HepG2 (cell line): ENCODE measurements around the gene DLEC1. TPM values are rescaled to one million over a fixed set of nuclear protein-coding genes. Genes with fewer than 3 reads are reported as not detected.

Experiments used
- CBX5 ChIP-seq: sonication (generic); formaldehyde crosslinking; IDR thresholded peaks from 2 replicates; pipeline ENCODE4 v1.4.0; 2020; ENCODE audit warnings: missing genetic modification reagents, borderline replicate concordance
- CCDC6 ChIP-seq: sonication (generic); formaldehyde crosslinking; IDR thresholded peaks from 2 replicates; pipeline ENCODE4 v1.8.1; 2022; ENCODE audit warnings: mild to moderate bottlenecking, missing genetic modification reagents, moderate library complexity
- GATAD2A ChIP-seq: IDR thresholded peaks from 2 replicates; pipeline ENCODE4 v1.6.1; 2016
- GTF2F1 ChIP-seq: fragments of 150-350 bp; IDR thresholded peaks from 2 replicates; pipeline ENCODE4 v1.6.1; 2014; ENCODE audit warnings: low read length
- HNRNPK ChIP-seq: fragments of 200-400 bp; formaldehyde crosslinking; IDR thresholded peaks from 2 replicates; pipeline ENCODE4 v1.6.1; 2018; ENCODE audit warnings: low read length, low read depth, moderate library complexity, mild to moderate bottlenecking; ENCODE audit not compliant: poor library complexity, severe bottlenecking
- KLF11 ChIP-seq: IDR thresholded peaks from 2 replicates; pipeline ENCODE4 v1.6.1; 2016; ENCODE audit warnings: missing compliant biosample characterization
- RBM39 ChIP-seq: fragments of 200-400 bp; formaldehyde crosslinking; IDR thresholded peaks from one replicate; pipeline ENCODE4 v1.6.1; 2018; ENCODE audit warnings: antibody characterized with exemption, mild to moderate bottlenecking, low read depth, low read length; ENCODE audit not compliant: poor library complexity, severe bottlenecking
- RNF2 ChIP-seq: fragments of 450-650 bp; conservative IDR thresholded peaks from 2 replicates; pipeline ENCODE4 v1.6.1; 2016; ENCODE audit warnings: low read depth
- RXRA ChIP-seq: sonication (generic); formaldehyde crosslinking; IDR thresholded peaks from 2 replicates; pipeline ENCODE4 v1.5.1; 2020; ENCODE audit warnings: missing genetic modification reagents
- TBP ChIP-seq: sonication (generic); formaldehyde crosslinking; IDR thresholded peaks from 2 replicates; pipeline ENCODE4 v1.5.0; 2020; ENCODE audit warnings: missing genetic modification reagents
- TEAD3 ChIP-seq: optimal IDR thresholded peaks from 2 replicates; pipeline ENCODE3; 2016; ENCODE audit warnings: borderline replicate concordance
- U2AF2 ChIP-seq: fragments of 200-400 bp; formaldehyde crosslinking; IDR thresholded peaks from 2 replicates; pipeline ENCODE4 v1.6.1; 2017; ENCODE audit warnings: low read depth, mild to moderate bottlenecking, low read length
- ZFAT ChIP-seq: sonication (generic); formaldehyde crosslinking; conservative IDR thresholded peaks from 2 replicates; pipeline ENCODE4 v1.8.1; 2023; ENCODE audit warnings: missing genetic modification reagents, inconsistent platforms
- ZMYM3 ChIP-seq: sonication (generic); formaldehyde crosslinking; IDR thresholded peaks from 2 replicates; pipeline ENCODE4 v1.5.1; 2020; ENCODE audit warnings: mild to moderate bottlenecking, missing genetic modification reagents
- ZNF264 ChIP-seq: sonication (generic); formaldehyde crosslinking; IDR thresholded peaks from 2 replicates; pipeline ENCODE4 v1.4.0; 2020; ENCODE audit warnings: missing genetic modification reagents
- ZNF329 ChIP-seq: sonication (generic); formaldehyde crosslinking; IDR thresholded peaks from 2 replicates; pipeline ENCODE4 v1.9.0; 2021; ENCODE audit warnings: low read depth, mild to moderate bottlenecking, missing genetic modification reagents
- ZNF430 ChIP-seq: sonication (generic); formaldehyde crosslinking; IDR thresholded peaks from 2 replicates; pipeline ENCODE4 v1.9.0; 2021; ENCODE audit warnings: mild to moderate bottlenecking, missing genetic modification reagents
- ZNF468 ChIP-seq: sonication (generic); formaldehyde crosslinking; IDR thresholded peaks from 2 replicates; pipeline ENCODE4 v1.8.0; 2022; ENCODE audit warnings: mild to moderate bottlenecking, moderate library complexity, missing genetic modification reagents
- ZNF644 ChIP-seq: IDR thresholded peaks from 2 replicates; pipeline ENCODE4 v1.6.1; 2016; ENCODE audit warnings: low read depth
- polyA plus RNA-seq, 8 experiments: library from polyadenylated mRNA; depleted of rRNA in 3 of 8; stranded (reverse) in 7 of 8; unstranded in 1 of 8; fragments of >200 nt; fragmentation: Illumina TruSeq in 4 of 8; extraction: Trizol in 4 of 8; gene quantifications; 2 replicates each; pipeline versions ENCODE4 v1.2.1 to v1.2.3, GENCODE V29; 2011 to 2016; ENCODE audit warnings: low read depth in 4 of 8, missing spikeins in 1 of 8, mixed read lengths in 1 of 8; ENCODE audit not compliant: insufficient read depth in 1 of 8
- total RNA-seq, 5 experiments: library from RNA; depleted of rRNA; stranded (reverse); fragments of >200 nt; fragmentation: Illumina TruSeq; extraction: Trizol; gene quantifications; 2 replicates each; pipeline ENCODE4 v1.2.3, GENCODE V29; 2016; ENCODE audit warnings: low read depth in 1 of 5
- TF ChIP-seq, protein P1 (sequence below): sonication (generic); formaldehyde crosslinking; IDR thresholded peaks from 2 replicates; pipeline ENCODE4 v1.9.0; 2021; ENCODE audit warnings: missing genetic modification reagents, borderline replicate concordance
- TF ChIP-seq, protein P2 (sequence below): sonication (generic); formaldehyde crosslinking; conservative IDR thresholded peaks from 2 replicates; pipeline ENCODE4 v1.8.0; 2022; ENCODE audit warnings: missing genetic modification reagents
- TF ChIP-seq, protein P3 (sequence below): sonication (generic); formaldehyde crosslinking; IDR thresholded peaks from 2 replicates; pipeline ENCODE4 v1.4.0; 2020; ENCODE audit warnings: missing genetic modification reagents, borderline replicate concordance
- TF ChIP-seq, protein P4 (sequence below): sonication (generic); formaldehyde crosslinking; IDR thresholded peaks from 2 replicates; pipeline ENCODE4 v1.4.0; 2020; ENCODE audit warnings: mild to moderate bottlenecking, missing genetic modification reagents

DLEC1 gene
- total and polyA plus RNA-seq, 2 of the 13 experiments (the other 11 are each of a cell fraction or from before 2014, with no cell fraction given) = 0.09 TPM; not detected in 1

DNA sequence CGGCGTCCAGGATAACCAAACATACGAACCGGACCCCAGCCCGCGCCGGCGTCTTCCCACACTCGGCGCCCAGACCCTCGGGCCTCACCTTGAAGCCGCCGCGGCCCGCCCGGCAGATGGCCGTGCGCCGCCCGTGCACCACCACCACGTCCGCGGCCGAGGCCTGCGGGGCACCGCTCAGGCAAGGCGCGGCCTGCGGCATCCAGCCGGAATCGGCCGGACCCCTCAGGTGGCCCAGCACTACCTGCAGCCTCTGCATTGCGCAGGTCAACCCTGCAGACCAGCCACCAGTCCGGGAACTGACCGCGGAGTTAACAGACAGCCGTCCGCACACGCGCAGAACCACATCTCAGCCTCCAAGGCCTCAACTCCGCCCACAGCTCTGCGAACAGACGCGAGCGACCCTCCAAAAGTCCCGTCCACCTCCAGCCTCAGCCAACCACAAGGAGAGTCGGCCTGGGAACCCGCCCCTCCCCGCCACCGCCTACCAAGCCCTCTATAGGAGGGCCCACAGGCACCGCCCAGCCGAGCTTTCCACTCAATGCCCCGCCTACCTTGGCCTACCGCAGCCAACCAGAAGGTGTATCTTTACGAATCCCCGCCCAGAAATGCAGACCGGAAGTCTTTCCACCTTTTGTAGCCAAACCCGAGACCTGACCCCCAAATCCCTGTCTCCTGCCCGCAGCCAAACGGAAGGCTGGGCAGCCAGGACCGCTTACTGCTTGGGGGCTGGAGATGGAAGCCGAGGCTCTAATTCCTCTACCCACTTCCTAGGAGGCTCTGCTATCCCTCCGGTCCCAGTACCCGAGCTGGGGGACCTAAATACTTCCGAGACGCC lies 98.0 kb downstream of the DLEC1 start, which contains the start of gene ACAA1 (continued):
- TF ChIP-seq, protein P1, sequence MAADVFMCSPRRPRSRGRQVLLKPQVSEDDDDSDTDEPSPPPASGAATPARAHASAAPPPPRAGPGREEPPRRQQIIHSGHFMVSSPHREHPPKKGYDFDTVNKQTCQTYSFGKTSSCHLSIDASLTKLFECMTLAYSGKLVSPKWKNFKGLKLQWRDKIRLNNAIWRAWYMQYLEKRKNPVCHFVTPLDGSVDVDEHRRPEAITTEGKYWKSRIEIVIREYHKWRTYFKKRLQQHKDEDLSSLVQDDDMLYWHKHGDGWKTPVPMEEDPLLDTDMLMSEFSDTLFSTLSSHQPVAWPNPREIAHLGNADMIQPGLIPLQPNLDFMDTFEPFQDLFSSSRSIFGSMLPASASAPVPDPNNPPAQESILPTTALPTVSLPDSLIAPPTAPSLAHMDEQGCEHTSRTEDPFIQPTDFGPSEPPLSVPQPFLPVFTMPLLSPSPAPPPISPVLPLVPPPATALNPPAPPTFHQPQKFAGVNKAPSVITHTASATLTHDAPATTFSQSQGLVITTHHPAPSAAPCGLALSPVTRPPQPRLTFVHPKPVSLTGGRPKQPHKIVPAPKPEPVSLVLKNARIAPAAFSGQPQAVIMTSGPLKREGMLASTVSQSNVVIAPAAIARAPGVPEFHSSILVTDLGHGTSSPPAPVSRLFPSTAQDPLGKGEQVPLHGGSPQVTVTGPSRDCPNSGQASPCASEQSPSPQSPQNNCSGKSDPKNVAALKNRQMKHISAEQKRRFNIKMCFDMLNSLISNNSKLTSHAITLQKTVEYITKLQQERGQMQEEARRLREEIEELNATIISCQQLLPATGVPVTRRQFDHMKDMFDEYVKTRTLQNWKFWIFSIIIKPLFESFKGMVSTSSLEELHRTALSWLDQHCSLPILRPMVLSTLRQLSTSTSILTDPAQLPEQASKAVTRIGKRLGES (CRISPR knock-in tag) = peak; percentile 71; the same call in 1 of the 2 replicates
- TF ChIP-seq ZNF468 (CRISPR knock-in tag) (0 out of 2 replicates have a peak, but pooled peaks have one; percentile 76), GATAD2A (CRISPR knock-in tag) (peak; percentile 40; the same call in 1 of the 2 replicates), ZNF264 (CRISPR knock-in tag) (no peak; the same call in 1 of the 2 replicates), TBP (CRISPR knock-in tag) (no peak), TEAD3 (CRISPR knock-in tag) (peak; percentile 56), CBX5 (CRISPR knock-in tag) (no peak), ZMYM3 (CRISPR knock-in tag) (no peak), RNF2 (no peak), ZFAT (CRISPR knock-in tag) (no peak), ZNF430 (CRISPR knock-in tag) (peak; percentile 77; the same call in 1 of the 2 replicates), CCDC6 (CRISPR knock-in tag) (no peak), GTF2F1 (no peak), HNRNPK (no peak), ZNF644 (no peak), RBM39 (no peak), ZNF329 (CRISPR knock-in tag) (peak; percentile 76; the same call in 1 of the 2 replicates), U2AF2 (no peak), RXRA (CRISPR knock-in tag) (no peak), KLF11 (CRISPR knock-in tag) (no peak)
- TF ChIP-seq, protein P2, sequence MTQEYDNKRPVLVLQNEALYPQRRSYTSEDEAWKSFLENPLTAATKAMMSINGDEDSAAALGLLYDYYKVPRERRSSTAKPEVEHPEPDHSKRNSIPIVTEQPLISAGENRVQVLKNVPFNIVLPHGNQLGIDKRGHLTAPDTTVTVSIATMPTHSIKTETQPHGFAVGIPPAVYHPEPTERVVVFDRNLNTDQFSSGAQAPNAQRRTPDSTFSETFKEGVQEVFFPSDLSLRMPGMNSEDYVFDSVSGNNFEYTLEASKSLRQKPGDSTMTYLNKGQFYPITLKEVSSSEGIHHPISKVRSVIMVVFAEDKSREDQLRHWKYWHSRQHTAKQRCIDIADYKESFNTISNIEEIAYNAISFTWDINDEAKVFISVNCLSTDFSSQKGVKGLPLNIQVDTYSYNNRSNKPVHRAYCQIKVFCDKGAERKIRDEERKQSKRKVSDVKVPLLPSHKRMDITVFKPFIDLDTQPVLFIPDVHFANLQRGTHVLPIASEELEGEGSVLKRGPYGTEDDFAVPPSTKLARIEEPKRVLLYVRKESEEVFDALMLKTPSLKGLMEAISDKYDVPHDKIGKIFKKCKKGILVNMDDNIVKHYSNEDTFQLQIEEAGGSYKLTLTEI (CRISPR knock-in tag) = no peak
- TF ChIP-seq, protein P3, sequence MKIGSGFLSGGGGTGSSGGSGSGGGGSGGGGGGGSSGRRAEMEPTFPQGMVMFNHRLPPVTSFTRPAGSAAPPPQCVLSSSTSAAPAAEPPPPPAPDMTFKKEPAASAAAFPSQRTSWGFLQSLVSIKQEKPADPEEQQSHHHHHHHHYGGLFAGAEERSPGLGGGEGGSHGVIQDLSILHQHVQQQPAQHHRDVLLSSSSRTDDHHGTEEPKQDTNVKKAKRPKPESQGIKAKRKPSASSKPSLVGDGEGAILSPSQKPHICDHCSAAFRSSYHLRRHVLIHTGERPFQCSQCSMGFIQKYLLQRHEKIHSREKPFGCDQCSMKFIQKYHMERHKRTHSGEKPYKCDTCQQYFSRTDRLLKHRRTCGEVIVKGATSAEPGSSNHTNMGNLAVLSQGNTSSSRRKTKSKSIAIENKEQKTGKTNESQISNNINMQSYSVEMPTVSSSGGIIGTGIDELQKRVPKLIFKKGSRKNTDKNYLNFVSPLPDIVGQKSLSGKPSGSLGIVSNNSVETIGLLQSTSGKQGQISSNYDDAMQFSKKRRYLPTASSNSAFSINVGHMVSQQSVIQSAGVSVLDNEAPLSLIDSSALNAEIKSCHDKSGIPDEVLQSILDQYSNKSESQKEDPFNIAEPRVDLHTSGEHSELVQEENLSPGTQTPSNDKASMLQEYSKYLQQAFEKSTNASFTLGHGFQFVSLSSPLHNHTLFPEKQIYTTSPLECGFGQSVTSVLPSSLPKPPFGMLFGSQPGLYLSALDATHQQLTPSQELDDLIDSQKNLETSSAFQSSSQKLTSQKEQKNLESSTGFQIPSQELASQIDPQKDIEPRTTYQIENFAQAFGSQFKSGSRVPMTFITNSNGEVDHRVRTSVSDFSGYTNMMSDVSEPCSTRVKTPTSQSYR (CRISPR knock-in tag) = 0 out of 2 replicates have a peak, but pooled peaks have one; percentile 9
- TF ChIP-seq, protein P4, sequence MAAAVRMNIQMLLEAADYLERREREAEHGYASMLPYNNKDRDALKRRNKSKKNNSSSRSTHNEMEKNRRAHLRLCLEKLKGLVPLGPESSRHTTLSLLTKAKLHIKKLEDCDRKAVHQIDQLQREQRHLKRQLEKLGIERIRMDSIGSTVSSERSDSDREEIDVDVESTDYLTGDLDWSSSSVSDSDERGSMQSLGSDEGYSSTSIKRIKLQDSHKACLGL = peak; percentile 36; the same call in 1 of the 2 replicates
